HG03045 (cell line): ENCODE results near the gene KCNA4.
"Not testable (repeated sequence)": the region's sequence is repeated elsewhere in the genome, so short reads cannot be mapped to it uniquely, and the experiment has no call there.

Source experiments
- ATAC-seq: cut with Tn5 transposase; IDR thresholded peaks from one replicate; pipeline ENCODE4 v1.9.1; 2021; ENCODE audit warnings: mild to moderate bottlenecking, moderate library complexity; ENCODE audit not compliant: unreplicated experiment

Gene KCNA4

GRCh38 chr11:30016588-30017363 is at the start of gene KCNA4:
TSS of gene KCNA4 (minus strand) at chr11:30017030. CDS start at chr11:30012678, 4,352 bp downstream.
- no peak for ATAC-seq

DNA sequence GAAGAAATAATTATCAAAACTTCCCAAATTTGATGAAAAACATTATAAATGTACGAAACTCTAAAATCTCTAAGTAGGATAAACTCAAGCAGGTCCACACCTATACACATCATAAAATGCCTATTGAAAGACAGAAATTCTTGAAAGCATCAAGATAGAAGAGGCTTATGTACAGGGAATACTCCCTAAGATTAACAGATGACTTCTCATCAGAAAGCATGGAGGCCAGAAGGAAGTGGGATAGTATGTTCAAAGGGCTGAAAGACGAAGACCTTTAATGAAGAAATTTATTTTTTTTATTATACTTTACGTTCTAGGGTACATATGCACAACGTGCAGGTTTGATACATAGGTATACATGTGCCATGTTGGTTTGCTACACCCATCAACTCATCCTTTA is 45.3 kb upstream of the KCNA4 start:
- ATAC-seq: no peak

- no peak for ATAC-seq
Observed at GRCh38 chr11:30059172-30059815, 42.5 kb upstream of the KCNA4 start.

GRCh38 chr11:30049214-30049613 is 32.4 kb upstream of the KCNA4 start:
- ATAC-seq: no peak

DNA sequence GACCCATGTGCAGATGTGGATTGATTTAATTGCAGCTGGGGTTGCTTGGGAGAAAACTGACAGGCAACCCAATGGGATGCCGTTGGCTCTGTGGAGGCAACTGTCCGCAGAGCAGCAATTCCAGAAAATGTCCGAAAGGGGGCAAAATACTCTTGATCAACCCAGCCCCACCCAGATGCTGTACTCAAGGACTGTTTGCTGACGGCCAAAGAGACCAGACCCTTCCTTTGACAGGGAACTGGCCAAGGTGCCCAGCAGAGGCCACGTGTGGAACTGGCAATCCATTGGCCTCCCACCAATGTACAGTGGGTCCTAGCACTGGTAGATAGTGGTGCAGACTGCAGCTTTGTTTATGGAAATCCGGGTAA is 29.7 kb upstream of the KCNA4 start:
- no peak for ATAC-seq

- no peak for ATAC-seq
Observed at GRCh38 chr11:30045921-30046577, 29.2 kb upstream of the KCNA4 start.

DNA sequence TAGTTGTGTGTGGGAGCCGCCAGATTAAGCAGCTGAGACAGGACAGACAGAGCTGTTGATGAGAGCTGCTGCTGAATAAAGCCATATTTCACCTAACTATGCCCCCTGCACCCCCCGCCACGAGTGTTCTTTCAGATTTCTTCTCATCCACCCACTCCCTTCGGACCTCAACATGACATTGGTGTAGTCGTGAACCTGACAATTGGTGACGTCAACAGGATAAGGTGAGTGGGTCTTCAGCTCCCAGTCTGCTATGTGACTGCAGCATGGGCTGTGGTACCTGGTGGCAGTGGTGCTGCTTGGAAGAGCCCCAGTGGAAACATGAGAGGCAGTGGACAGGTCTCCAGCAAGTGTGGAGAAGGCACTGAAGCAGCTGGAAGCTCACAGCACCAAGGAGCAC is 28.3 kb upstream of the KCNA4 start:
- ATAC-seq: no peak

- no peak for ATAC-seq
Observed at GRCh38 chr11:30041171-30041570, 24.3 kb upstream of the KCNA4 start.

DNA sequence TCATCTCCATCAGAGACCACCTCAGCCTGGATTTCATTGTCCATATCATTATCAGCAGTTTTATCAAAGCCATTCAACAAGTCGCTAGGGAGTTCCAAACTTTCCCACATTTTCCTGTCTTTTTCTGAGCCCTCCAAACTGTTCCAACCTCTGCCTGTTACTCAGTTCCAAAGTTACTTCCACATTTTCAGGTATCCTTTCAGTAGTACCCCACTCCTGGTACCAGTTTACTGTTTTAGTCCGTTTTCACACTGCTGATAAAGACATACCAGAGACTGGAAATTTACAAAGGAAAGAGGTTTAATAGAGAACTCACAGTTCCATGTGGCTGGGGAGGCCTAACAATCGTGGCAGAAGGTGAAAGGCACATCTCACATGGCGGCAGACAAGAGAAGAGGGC is 17.9 kb upstream of the KCNA4 start:
- not testable (repeated sequence) for ATAC-seq

GRCh38 chr11:30034166-30034565 is 17.3 kb upstream of the KCNA4 start:
- not testable (repeated sequence) for ATAC-seq

- no peak for ATAC-seq
Observed at GRCh38 chr11:30025396-30026139, 8.7 kb upstream of the KCNA4 start.

- no peak for ATAC-seq
Observed at GRCh38 chr11:30023074-30023473, 6.2 kb upstream of the KCNA4 start.

DNA sequence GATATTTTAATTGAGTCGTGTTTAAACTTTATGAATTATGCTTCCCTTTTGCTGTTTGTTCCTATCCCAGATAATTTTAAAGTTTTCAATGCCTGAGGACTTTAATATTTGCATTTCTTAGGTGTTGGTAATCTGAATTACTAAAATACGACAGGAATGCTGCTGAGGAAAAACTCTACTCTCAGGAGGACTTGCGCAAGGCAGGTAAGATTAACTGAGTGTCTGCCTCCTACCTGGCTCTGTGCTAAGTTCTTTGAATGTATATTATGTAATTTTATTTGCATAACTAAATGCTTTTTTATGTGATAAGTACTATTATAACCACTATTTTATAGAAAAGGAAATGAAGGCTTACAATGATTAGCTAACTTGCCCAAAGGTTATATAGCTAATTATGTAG is 2.7 kb upstream of the KCNA4 start:
- ATAC-seq: no peak

- no peak for ATAC-seq
Observed at GRCh38 chr11:30018495-30018894, 1.7 kb upstream of the KCNA4 start.

GRCh38 chr11:30017445-30017895 is 640 bp upstream of the KCNA4 start:
- ATAC-seq: no peak

DNA sequence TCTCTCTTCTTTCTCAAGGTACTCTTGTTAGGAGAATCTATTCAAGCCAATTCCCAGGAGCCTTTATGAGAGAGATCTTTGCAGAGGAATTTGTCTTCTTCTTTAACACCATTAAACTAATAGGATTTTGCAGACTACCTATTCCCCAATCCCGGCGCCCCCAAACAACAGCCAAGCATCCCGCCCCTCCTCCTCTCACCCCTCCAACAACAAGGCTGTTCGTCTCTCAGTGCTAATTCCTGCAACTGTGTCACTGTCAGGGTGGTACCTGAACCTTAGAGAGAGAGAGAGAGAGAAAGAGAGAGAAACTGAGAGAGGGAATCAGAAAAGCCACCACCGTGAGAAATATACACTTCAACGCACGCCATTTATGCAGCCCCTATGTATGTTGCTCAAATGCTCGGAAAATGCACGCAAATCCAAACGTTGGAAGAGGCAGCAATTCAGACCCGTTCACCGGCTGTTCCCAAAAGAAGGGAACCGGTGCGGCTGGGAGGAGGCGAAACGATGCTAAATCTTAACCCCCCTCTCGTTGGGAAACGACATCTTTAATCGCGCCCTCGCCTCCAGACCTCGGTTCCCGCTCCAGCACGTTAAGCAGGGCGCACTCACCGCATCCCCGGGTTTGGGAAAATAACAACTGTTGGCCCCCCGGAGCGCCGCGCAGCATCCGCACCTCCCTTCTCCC is 961 bp downstream of the KCNA4 start:
- ATAC-seq: no peak

DNA sequence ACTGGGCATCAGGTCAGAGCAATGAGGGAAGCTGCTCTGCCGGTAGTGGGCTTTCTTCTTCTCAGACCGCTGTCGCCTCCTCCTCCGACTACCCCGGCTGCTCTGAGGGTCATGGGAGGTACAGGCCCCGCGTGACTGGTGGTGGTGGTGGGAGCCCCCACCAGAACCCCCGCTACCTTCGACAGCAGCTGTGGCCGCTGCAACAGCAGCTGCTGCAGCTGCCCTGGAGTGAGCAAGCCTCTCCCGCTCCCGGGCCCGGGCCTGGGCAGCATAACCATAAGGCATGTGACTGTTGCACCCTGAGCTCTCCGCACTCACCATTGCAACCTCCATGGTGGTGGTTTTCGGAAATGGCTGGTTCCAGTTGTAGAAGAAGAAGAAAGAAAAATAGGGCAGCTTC is 4.5 kb downstream of the KCNA4 start:
- ATAC-seq: no peak

- ATAC-seq: no peak
Observed at GRCh38 chr11:30009060-30009459, 7.8 kb downstream of the KCNA4 start.

- ATAC-seq: no peak
Observed at GRCh38 chr11:30006876-30007275, 10.0 kb downstream of the KCNA4 start.

DNA sequence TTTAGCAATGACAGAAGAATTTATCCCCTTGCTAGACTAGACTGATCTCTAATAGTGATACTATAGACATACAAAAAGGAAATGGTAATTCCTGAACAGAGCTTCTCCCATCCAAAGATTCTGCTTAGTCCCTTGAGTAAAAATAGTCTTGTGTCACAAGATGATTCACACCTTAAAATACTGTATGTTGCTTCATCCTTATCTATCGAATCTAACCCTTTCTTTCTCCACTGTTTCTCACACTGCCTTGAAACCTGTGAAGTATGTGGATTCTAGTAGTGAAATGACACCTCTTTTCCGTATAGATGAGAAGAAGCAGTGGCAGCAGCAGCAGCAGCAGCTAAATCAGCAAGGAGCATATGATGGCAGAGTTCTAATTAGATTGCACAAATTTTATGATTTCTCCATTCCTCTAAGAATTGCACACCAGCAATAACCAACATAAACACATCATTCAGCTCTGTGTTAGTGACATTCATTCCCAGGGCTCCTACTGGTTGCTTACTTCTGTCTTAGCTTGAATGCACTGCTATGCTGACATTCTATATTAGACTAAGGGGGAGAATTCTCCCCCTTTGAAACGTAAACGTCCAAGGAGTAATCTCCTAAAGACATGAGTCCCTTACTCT is 14.6 kb downstream of the KCNA4 start:
- ATAC-seq: no peak
